Measurements from ENCODE around the gene RND1.
"Not testable (repeated sequence)": the region's sequence is repeated elsewhere in the genome, so short reads cannot be mapped to it uniquely, and the experiment has no call there.

- TF ChIP-seq, protein P1, sequence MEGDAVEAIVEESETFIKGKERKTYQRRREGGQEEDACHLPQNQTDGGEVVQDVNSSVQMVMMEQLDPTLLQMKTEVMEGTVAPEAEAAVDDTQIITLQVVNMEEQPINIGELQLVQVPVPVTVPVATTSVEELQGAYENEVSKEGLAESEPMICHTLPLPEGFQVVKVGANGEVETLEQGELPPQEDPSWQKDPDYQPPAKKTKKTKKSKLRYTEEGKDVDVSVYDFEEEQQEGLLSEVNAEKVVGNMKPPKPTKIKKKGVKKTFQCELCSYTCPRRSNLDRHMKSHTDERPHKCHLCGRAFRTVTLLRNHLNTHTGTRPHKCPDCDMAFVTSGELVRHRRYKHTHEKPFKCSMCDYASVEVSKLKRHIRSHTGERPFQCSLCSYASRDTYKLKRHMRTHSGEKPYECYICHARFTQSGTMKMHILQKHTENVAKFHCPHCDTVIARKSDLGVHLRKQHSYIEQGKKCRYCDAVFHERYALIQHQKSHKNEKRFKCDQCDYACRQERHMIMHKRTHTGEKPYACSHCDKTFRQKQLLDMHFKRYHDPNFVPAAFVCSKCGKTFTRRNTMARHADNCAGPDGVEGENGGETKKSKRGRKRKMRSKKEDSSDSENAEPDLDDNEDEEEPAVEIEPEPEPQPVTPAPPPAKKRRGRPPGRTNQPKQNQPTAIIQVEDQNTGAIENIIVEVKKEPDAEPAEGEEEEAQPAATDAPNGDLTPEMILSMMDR (IDR thresholded peaks at IDR 0.05), result not testable (repeated sequence)
- TF ChIP-seq POLR2A (IDR thresholded peaks at IDR 0.05); POLR2AphosphoS5 (IDR thresholded peaks at IDR 0.05); EP300 (IDR thresholded peaks at IDR 0.05; ENCODE audit: low read depth): not testable (repeated sequence)
Measured at GRCh38 chr12:48909698-48910097, 44.0 kb upstream of the RND1 start.
